Bladder microvascular endothelial cell (primary cell): ENCODE measurements around the gene M6PR. TPM values are rescaled to one million over a fixed set of nuclear protein-coding genes. Genes with fewer than 3 reads are reported as not detected.

Source experiments
- total RNA-seq: library from RNA; depleted of rRNA; stranded (reverse); fragments of >200 nt; gene quantifications from 2 replicates; pipeline ENCODE4 v1.2.3, GENCODE V29; 2014

The M6PR gene
- total RNA-seq: 221 and 355 TPM in 2 replicates

DNA sequence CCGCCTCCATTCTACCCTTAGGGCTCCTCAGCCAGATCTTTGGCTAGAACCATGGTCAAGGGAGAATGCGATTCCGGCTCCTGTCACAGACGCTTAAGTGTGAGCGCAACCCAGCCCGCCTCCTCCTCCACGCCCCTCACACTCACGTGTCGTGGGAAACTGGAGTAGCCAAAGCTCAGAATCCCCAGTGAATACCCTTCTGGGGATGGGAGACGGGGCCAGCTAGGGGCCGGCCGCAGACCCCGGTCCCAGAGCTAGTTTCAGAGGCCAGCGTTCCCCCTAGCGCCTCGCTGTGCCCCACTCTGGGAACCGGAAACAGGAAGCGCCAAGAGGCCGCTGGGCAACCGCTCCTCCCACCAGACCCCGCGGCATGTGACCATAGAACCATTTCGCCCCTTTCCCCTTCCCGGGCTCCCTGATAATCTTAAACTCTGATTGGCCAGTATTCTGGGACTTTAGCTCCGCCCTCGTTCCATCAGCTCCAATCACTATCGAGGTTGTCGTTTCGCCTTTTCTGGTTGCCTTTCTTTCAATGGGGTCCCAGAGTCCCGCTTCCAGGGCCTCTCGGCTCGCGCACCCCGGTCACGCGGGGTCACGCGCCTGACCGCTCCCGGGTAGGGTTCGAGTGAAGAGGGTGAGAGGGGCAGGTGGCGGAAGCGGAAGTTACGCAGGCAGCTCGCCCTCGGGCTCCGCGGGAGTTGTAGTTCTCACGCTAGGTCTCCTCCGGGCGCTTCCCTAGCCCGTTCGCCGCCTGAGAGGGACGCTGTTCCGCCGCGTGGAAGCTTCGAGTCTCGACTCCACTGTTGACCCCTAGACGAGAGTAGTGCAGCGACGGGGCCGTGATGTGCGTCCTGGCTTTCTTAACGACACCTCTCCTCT, at the start of gene M6PR:
M6PR (minus strand) TSS at position 304 of the 879 bp plus-strand sequence. CDS start 3,241 bp downstream, outside the sequence.

GRCh38 chr12:8989413-8989812, 40.0 kb upstream of the M6PR start, which contains the start of gene KLRG1:
Gene KLRG1, plus strand, starts transcription at chr12:8989546. Its CDS starts 90 bp downstream, at chr12:8989636.

DNA sequence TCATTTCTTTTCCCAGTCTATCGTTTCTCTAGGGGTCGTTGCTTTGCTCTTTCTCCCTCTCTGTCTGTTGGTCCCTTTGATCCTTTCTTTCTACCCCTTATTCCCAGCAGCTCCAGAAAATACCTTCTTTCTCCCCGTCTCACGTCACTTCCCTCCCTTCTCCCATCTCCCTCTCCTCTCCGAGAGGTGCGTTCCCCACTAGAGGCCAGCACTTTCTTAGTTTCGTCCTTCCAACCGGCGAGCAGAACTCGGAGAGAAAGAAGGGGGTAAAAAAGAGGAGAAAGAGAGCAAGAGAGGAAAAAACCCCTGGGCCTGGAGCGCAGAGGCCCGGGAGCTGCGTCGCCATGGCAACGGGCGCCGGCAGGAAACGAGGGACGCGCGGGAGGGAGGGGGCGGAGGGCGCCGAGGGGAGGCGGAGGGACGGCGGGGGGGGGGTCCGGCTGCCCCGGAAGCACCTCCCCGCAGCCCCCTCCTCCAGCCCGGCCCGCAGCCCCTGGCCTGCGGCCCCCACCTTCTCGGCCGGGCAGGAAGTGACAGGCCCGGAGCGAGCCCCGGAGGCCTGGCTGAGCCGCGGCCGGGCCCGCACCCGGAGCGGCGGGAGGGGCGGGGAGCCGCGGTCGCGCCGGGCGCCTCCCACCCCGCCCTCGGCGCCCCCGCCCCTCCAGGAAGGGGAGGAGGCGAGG, 35.3 kb downstream of the M6PR start, which contains the start of gene PHC1:
PHC1 (plus strand) TSS at position 477 of the 683 bp plus-strand sequence. CDS start 3,169 bp downstream, outside the sequence.

Other genes starting within 250 kb of the M6PR start
- gene A2ML1, start 127.0 kb downstream of the M6PR start, total RNA-seq: 0.06 TPM in 1 of 2 replicates, not detected in the other
- 7.8 and 18.1 TPM in 2 replicates for gene PHC1, start 35.1 kb downstream of the M6PR start, total RNA-seq
- 0.25 and 0.65 TPM in 2 replicates for gene KLRG1, start 39.9 kb upstream of the M6PR start, total RNA-seq
- 81.1 and 198 TPM in 2 replicates for gene A2M, start 166.3 kb upstream of the M6PR start, total RNA-seq